HG03175 (cell line): Measurements from ENCODE around the gene CACNA1I.

Experiments
- ATAC-seq: cut with Tn5 transposase; IDR thresholded peaks from one replicate; pipeline ENCODE4 v1.9.1; 2021; ENCODE audit warnings: mild to moderate bottlenecking, moderate library complexity; ENCODE audit not compliant: unreplicated experiment

CACNA1I gene

GRCh38 chr22:39686776-39687525 is 116.4 kb downstream of the CACNA1I start:
- no peak for ATAC-seq

GRCh38 chr22:39688186-39688785 is 117.7 kb downstream of the CACNA1I start:
- ATAC-seq, result no peak

- no peak for ATAC-seq
Measured at GRCh38 chr22:39689421-39689820, 118.9 kb downstream of the CACNA1I start.

- no peak for ATAC-seq
Measured at GRCh38 chr22:39690881-39691605, 120.5 kb downstream of the CACNA1I start.

GRCh38 chr22:39693943-39694500 is 123.5 kb downstream of the CACNA1I start:
- no peak for ATAC-seq

- ATAC-seq, result no peak
Measured at GRCh38 chr22:39697790-39698430, 127.4 kb downstream of the CACNA1I start.

GRCh38 chr22:39699631-39700360 is 129.2 kb downstream of the CACNA1I start:
- ATAC-seq, result no peak

- no peak for ATAC-seq
Measured at GRCh38 chr22:39700565-39700964, 130.0 kb downstream of the CACNA1I start.

- ATAC-seq, result no peak
Measured at GRCh38 chr22:39703091-39703490, 132.5 kb downstream of the CACNA1I start.

- no peak for ATAC-seq
Measured at GRCh38 chr22:39703928-39704639, 133.5 kb downstream of the CACNA1I start.

- ATAC-seq, result no peak
Measured at GRCh38 chr22:39705386-39705785, 134.8 kb downstream of the CACNA1I start.

GRCh38 chr22:39706376-39707140 is 136.0 kb downstream of the CACNA1I start:
- ATAC-seq, result no peak

GRCh38 chr22:39707351-39707750 is 136.8 kb downstream of the CACNA1I start:
- no peak for ATAC-seq

- no peak for ATAC-seq
Measured at GRCh38 chr22:39707816-39708215, 137.3 kb downstream of the CACNA1I start.

GRCh38 chr22:39710380-39711150 is 140.0 kb downstream of the CACNA1I start:
- ATAC-seq, result no peak

- ATAC-seq, result no peak
Measured at GRCh38 chr22:39712081-39712480, 141.5 kb downstream of the CACNA1I start.

GRCh38 chr22:39712751-39713525 is 142.4 kb downstream of the CACNA1I start:
- no peak for ATAC-seq
